ENCODE data around the gene MYLK4.

GRCh38 chr6:2768696-2769095 lies 18.0 kb upstream of the MYLK4 start:
- TF ChIP-seq EZH2 (IDR thresholded peaks at IDR 0.05; ENCODE audit: insufficient read depth, low read length) (no peak), CTCF (IDR thresholded peaks at IDR 0.05; ENCODE audit: insufficient read depth, low read depth, low read length) (no peak)

Data from astrocyte (in vitro differentiated cells and primary cell).